Transverse colon (tissue), 4 donors: Measurements from ENCODE around the gene IL22RA1. TPM values are rescaled to one million over a fixed set of nuclear protein-coding genes. Genes with fewer than 3 reads are reported as not detected.

Experiments
- DNase-seq: peaks from one replicate; pipeline ENCODE4 v3.0.0-alpha.2; 2019
- H3K27ac ChIP-seq, 4 donors: fragments of 200-600 bp; sonication (generic); 2 replicates each; pipeline ENCODE4 v1.5.1; 2016 to 2018; ENCODE audit warnings: inconsistent platforms in 4 of 4
- H3K27me3 ChIP-seq: fragments of 200-600 bp; sonication (generic); 2 replicates; pipeline ENCODE4 v1.5.1; 2017; ENCODE audit warnings: inconsistent platforms
- H3K36me3 ChIP-seq, 4 donors: fragments of 200-600 bp; sonication (generic); 2 replicates each; pipeline ENCODE4 v1.5.1; 2017 to 2019; ENCODE audit warnings: inconsistent platforms in 4 of 4
- H3K4me1 ChIP-seq, 4 donors: fragments of 200-600 bp; sonication (generic); 2 replicates each; pipeline ENCODE4 v1.5.1; 2017 to 2020; ENCODE audit warnings: inconsistent platforms in 4 of 4
- H3K4me3 ChIP-seq, 4 donors: fragments of 200-600 bp; sonication (generic); 1 replicate in 1 of 4; 2 replicates in 3 of 4; pipeline versions ENCODE4 v1.5.1 to v1.6.1; 2017 to 2019; ENCODE audit warnings: inconsistent platforms in 4 of 4
- H3K9me3 ChIP-seq, 2 donors: fragments of 200-600 bp; sonication (generic); 2 replicates each; pipeline ENCODE4 v1.5.1; 2017 to 2019; ENCODE audit warnings: inconsistent platforms in 2 of 2
- CTCF ChIP-seq, 5 experiments: fragments of 200-600 bp in 3 of 5; fragments of 450-650 bp in 2 of 5; sonication (generic) in 3 of 5; IDR thresholded peaks; 1 replicate in 2 of 5; 2 replicates in 3 of 5; pipeline ENCODE4 v1.5.1; 2016 to 2017; ENCODE audit warnings: antibody characterized with exemption in 5 of 5, inconsistent platforms in 3 of 5, mild to moderate bottlenecking in 2 of 5, moderate library complexity in 1 of 5
- EP300 ChIP-seq: sonication (generic); formaldehyde crosslinking; IDR thresholded peaks from one replicate; pipeline ENCODE4 v1.6.1; 2017; ENCODE audit warnings: antibody characterized with exemption, low read depth
- POLR2A ChIP-seq: fragments of 450-650 bp; IDR thresholded peaks from one replicate; pipeline ENCODE4 v1.6.1; 2016; ENCODE audit warnings: antibody characterized with exemption, mild to moderate bottlenecking, moderate library complexity
- POLR2AphosphoS5 ChIP-seq, 3 donors: sonication (generic); formaldehyde crosslinking; IDR thresholded peaks; one replicate each; pipeline ENCODE4 v1.6.1; 2016; ENCODE audit warnings: antibody characterized with exemption in 3 of 3
- WGBS, 2 donors: methylation state at CpG; one replicate each; pipeline ENCODE4 v1.1.5; 2018; ENCODE audit warnings: low coverage in 1 of 2; 5-methylcytosine and 5-hydroxymethylcytosine counted together
- in situ Hi-C, 4 donors: fragments of 200-750 bp; cut with MboI; loops; one replicate each; pipeline versions ENCODE4 v1.15.0 to v1.15.1; 2017; ENCODE audit warnings: low sequenced_read_pairs in 3 of 4, low pct_ligation_motif_present in 1 of 4, low pct_unique_long_range_greater_than_20kb in 1 of 4
- intact Hi-C: fragments of 100-400 bp; cut with DNase I; formaldehyde crosslinking; loops from one replicate; pipeline ENCODE4 v1.15.1; 2023; ENCODE audit warnings: low total_unique reads
- total RNA-seq, 4 donors: library from RNA; depleted of rRNA; stranded (reverse); fragments of >200 nt; gene quantifications; one replicate each; pipeline ENCODE4 v1.1.0, GENCODE V29; 2016

IL22RA1 gene
- total RNA-seq, 4 donors from 2014 or later, result 4.4 to 29.2 (median 27.3) TPM

- 79 to 84% methylated on average over 5 to 10 of the region's 10 CpGs for WGBS, 2 donors
- in situ Hi-C loops (no loop called here), intact Hi-C loops (no loop called here)
- no peak for DNase-seq
- TF ChIP-seq CTCF (IDR thresholded peaks at IDR 0.05), result no peak
- no peak for TF ChIP-seq POLR2A
- TF ChIP-seq POLR2AphosphoS5 (IDR thresholded peaks at IDR 0.05), result no peak
- no peak for TF ChIP-seq EP300
- no peak overlapping the region for H3K4me3 ChIP-seq
- peaks cover 0 to 12% (median 6%) of the 10 kb centered on the region in 4 donors for H3K4me1 ChIP-seq
- no peaks in the 10 kb centered on the region for H3K27me3 ChIP-seq
- no peaks in the 10 kb centered on the region for H3K9me3 ChIP-seq
- H3K27ac ChIP-seq, result no peak overlapping the region
- H3K36me3 ChIP-seq, result no peaks in the 10 kb centered on the region
Measured at GRCh38 chr1:24141311-24141997, 1.5 kb downstream of the IL22RA1 start.

GRCh38 chr1:24140741-24141181, 2.2 kb downstream of the IL22RA1 start:
- Histone ChIP-seq H3K4me1 (peaks cover 0 to 12% (median 6%) of the 10 kb centered on the region in 4 donors), H3K27me3 (no peaks in the 10 kb centered on the region), H3K4me3 (no peak overlapping the region), H3K36me3 (no peaks in the 10 kb centered on the region), H3K27ac (no peak overlapping the region), H3K9me3 (no peaks in the 10 kb centered on the region)
- DNase-seq, result no peak
- intact Hi-C loops, result no loop called here
- WGBS, 2 donors, result 53 to 92% methylated on average over 3 to 17 of the region's 17 CpGs
- in situ Hi-C loops, result no loop called here
- TF ChIP-seq EP300, result no peak
- TF ChIP-seq POLR2AphosphoS5 (IDR thresholded peaks at IDR 0.05), result no peak
- TF ChIP-seq POLR2A, result no peak
- no peak for TF ChIP-seq CTCF (IDR thresholded peaks at IDR 0.05)

GRCh38 chr1:24139841-24140425, 3.0 kb downstream of the IL22RA1 start:
- H3K9me3 ChIP-seq, result no peaks in the 10 kb centered on the region
- no peak overlapping the region for H3K4me3 ChIP-seq
- H3K4me1 ChIP-seq, result peaks cover 0 to 12% (median 6%) of the 10 kb centered on the region in 4 donors
- DNase-seq, result no peak
- H3K36me3 ChIP-seq, result no peaks in the 10 kb centered on the region
- 87 to 89% methylated on average over 1 to 11 of the region's 11 CpGs for WGBS, 2 donors
- intact Hi-C loops, result no loop called here
- in situ Hi-C loops, result no loop called here
- H3K27ac ChIP-seq, result no peak overlapping the region
- H3K27me3 ChIP-seq, result no peaks in the 10 kb centered on the region
- TF ChIP-seq CTCF (IDR thresholded peaks at IDR 0.05) (no peak), POLR2AphosphoS5 (IDR thresholded peaks at IDR 0.05) (no peak)

GRCh38 chr1:24139222-24139489, 3.8 kb downstream of the IL22RA1 start:
- WGBS, 2 donors, result 67% methylated on average over 2 of the region's 2 CpGs; no CpG with 5 or more reads in 1 of the 2 donors
- DNase-seq, result no peak
- no peaks in the 10 kb centered on the region for H3K36me3 ChIP-seq
- TF ChIP-seq POLR2A (no peak), EP300 (no peak), POLR2AphosphoS5 (IDR thresholded peaks at IDR 0.05) (no peak), CTCF (IDR thresholded peaks at IDR 0.05) (no peak)
- no peaks in the 10 kb centered on the region for H3K27me3 ChIP-seq
- H3K4me1 ChIP-seq, result peaks cover 0 to 12% (median 6%) of the 10 kb centered on the region in 4 donors
- H3K9me3 ChIP-seq, result no peaks in the 10 kb centered on the region
- no peak overlapping the region for H3K27ac ChIP-seq
- intact Hi-C loops (no loop called here), in situ Hi-C loops (no loop called here)
- no peak overlapping the region for H3K4me3 ChIP-seq
